Smooth muscle cell of the brain vasculature (primary cell): ENCODE results near the gene CSF1.
"Not testable (repeated sequence)": the region's sequence is repeated elsewhere in the genome, so short reads cannot be mapped to it uniquely, and the experiment has no call there.

Experiments
- DNase-seq: peaks from one replicate; pipeline ENCODE4 v3.0.0-alpha.2; 2012; ENCODE audit warnings: low read depth, low spot score

The CSF1 gene

GRCh38 chr1:109937738-109938137 is 27.1 kb downstream of the CSF1 start:
- DNase-seq: no peak

GRCh38 chr1:109938556-109938955 is 27.9 kb downstream of the CSF1 start:
- DNase-seq: no peak

GRCh38 chr1:109942434-109942833 is 31.8 kb downstream of the CSF1 start:
- DNase-seq: no peak

GRCh38 chr1:109944541-109944940 is 33.9 kb downstream of the CSF1 start:
- DNase-seq: no peak

- no peak for DNase-seq
Measured at GRCh38 chr1:109946511-109946910, 35.9 kb downstream of the CSF1 start.

GRCh38 chr1:109947582-109948284 is 37.1 kb downstream of the CSF1 start:
- no peak for DNase-seq

GRCh38 chr1:109948285-109948630 is 37.6 kb downstream of the CSF1 start:
- no peak for DNase-seq

GRCh38 chr1:109950038-109950437 is 39.4 kb downstream of the CSF1 start:
- DNase-seq: no peak

GRCh38 chr1:109950509-109950908 is 39.9 kb downstream of the CSF1 start:
- DNase-seq: no peak

GRCh38 chr1:109951501-109951900 is 40.9 kb downstream of the CSF1 start:
- DNase-seq: not testable (repeated sequence)

- DNase-seq: no peak
Measured at GRCh38 chr1:109954041-109954512, 43.4 kb downstream of the CSF1 start.

GRCh38 chr1:109959632-109959973 is 49.0 kb downstream of the CSF1 start:
- no peak for DNase-seq

GRCh38 chr1:109959974-109960744 is 49.5 kb downstream of the CSF1 start:
- peak; percentile 73 for DNase-seq

GRCh38 chr1:109960745-109961094 is 50.1 kb downstream of the CSF1 start:
- DNase-seq: no peak

- DNase-seq: no peak
Measured at GRCh38 chr1:109963864-109964263, 53.2 kb downstream of the CSF1 start.

GRCh38 chr1:109969146-109969829 is 58.6 kb downstream of the CSF1 start:
- no peak for DNase-seq

GRCh38 chr1:109969907-109970306 is 59.3 kb downstream of the CSF1 start:
- no peak for DNase-seq

- no peak for DNase-seq
Measured at GRCh38 chr1:109971559-109971958, 60.9 kb downstream of the CSF1 start.

GRCh38 chr1:109974191-109974590 is 63.5 kb downstream of the CSF1 start:
- DNase-seq: no peak

- DNase-seq: no peak
Measured at GRCh38 chr1:109975718-109976117, 65.1 kb downstream of the CSF1 start.

GRCh38 chr1:109976762-109977161 is 66.1 kb downstream of the CSF1 start:
- no peak for DNase-seq

- DNase-seq: no peak
Measured at GRCh38 chr1:109977225-109977624, 66.6 kb downstream of the CSF1 start.
